SKM-1 treated with dmso at 0.1 percent for 144 hours (cell line): Measurements from ENCODE around the gene DOCK2.
"Not testable (repeated sequence)": the region's sequence is repeated elsewhere in the genome, so short reads cannot be mapped to it uniquely, and the experiment has no call there.

Source experiments
- DNase-seq: peaks from one replicate; lab custom pipeline; 2025; ENCODE audit not compliant: unreplicated experiment; lab: John Stamatoyannopoulos, UW

The DOCK2 gene

GRCh38 chr5:169636477-169637084 is 494 bp upstream of the DOCK2 start:
- no peak for DNase-seq

DNA sequence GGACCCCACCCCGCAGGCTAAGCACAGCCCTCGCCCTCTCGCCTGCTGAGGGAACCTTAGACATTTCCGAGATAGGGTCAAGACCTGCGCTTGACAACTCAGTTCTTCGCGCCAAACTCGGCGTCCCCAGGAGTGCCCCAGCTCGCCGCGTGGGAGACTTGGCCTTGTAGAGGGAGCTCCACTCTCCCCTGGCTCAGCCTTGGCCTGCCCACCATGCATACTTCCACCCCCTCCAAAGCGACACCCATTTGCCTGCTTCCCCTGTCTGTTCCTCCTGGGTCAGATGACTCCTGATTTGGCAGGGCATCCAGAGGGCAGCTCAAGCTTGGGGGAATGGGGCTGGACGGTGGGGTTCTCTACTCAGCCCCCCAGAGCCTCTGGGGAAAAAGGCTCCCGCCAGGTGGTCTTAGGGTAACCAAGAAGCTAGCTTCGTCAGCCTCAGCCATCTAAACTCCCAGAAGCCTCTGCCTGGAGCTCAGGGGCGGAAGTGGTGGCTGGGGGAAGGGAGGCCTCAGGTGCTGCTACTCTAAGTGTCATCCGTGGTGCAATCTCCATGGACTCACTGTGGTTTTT is 560 bp downstream of the DOCK2 start:
- DNase-seq = peak; percentile 60

GRCh38 chr5:169641253-169641652 is 4.2 kb downstream of the DOCK2 start:
- DNase-seq = no peak

DNA sequence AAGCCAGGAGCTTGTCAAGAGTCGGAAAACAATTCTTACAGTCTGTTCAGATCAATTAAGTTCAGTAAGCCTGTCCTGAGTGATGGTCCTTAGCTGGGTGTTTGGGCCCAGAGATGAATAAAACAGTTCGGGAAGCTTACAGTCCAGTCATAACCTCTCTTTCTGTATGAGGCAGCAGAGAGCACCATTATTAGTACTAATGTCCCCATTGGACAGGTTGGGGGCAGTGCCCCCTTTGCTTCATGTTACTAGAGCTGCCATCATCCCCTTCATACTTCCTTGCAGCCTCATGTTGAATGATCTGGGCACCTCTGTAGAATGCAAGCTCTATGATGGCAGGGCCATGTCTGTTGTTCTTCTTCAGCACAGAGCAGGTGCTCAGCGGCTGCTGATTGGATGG is 9.8 kb downstream of the DOCK2 start:
- DNase-seq = no peak

DNA sequence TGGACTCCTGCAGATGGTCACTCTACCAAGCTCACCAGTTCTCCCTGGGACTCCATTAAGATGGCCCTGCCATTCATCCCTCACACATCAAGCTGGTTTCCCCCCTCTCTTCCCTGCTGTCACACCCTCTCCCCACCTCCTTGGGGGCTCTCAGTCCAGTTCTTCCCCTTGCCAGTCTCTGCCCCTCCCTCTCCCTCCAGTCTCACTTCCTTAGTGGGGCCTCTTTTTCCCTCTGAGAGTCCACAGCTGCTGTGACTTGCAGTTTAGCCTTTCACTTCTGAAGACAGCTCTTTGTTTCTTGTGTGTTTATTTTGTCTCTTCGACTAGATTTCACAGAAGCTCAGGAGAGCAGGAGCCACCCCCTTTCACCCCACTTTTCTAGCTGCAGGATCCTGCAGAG is 10.5 kb downstream of the DOCK2 start:
- DNase-seq = peak; percentile 11

DNA sequence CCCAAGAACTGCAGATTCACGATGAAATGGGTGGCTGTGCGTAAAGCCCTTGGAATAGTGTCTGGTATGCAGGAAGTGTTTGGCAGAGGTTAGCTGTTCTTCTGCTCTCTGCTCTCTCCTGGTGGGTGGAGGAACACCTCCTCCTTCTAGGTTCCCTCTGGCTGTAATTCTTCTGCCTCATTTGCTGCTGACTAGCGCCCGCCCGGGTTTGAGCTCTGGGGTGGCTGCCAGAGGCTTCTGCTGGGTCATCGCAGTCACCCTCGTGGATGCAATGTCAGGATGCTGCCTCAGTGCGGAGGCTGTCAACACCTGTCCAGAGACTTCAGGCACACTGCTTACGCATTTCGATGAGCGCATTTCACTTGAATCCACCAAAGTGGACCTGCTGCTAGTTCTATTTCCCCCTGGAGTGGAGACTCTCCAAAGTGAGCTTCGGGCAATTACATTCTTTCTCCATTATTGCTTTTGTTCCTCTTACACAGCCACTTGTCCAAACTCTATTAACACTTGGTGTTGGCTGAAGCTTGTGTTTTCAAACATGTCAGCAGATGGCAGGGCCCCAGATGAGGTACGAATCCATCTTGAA is 11.7 kb downstream of the DOCK2 start:
- no peak for DNase-seq

GRCh38 chr5:169649486-169649885 is 12.4 kb downstream of the DOCK2 start:
- DNase-seq = no peak

DNA sequence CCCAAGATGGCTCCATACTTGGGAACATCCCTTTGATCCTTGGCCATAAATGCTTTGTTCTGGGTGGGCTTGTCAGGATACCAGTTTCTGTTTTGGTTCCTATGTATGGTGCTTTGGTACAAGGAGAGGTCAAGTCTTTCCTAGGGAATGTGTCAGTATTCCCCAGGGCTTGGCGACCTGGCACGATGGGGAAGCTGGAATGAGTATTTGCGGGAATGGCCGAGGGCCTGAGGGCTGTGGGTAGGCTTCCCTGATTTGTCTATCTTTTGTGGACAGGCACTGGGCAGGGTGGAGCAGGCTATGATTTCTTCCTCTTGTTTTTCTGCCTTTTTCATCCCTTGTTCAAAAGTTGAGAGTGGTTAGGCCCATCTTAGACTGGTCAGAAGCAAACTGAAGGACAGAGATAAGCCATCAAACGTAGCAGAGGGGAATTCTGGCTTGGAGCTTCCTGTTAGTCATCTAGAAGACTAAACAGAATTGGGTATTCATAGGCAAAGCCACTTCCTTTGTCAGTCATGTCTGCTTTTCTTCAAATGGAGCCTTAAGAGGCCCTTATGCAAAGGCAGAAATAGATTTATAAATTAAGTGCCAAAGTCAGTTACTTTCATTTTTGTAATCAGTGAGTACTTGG is 13.7 kb downstream of the DOCK2 start:
- no peak for DNase-seq

GRCh38 chr5:169651526-169651925 is 14.5 kb downstream of the DOCK2 start:
- no peak for DNase-seq

DNA sequence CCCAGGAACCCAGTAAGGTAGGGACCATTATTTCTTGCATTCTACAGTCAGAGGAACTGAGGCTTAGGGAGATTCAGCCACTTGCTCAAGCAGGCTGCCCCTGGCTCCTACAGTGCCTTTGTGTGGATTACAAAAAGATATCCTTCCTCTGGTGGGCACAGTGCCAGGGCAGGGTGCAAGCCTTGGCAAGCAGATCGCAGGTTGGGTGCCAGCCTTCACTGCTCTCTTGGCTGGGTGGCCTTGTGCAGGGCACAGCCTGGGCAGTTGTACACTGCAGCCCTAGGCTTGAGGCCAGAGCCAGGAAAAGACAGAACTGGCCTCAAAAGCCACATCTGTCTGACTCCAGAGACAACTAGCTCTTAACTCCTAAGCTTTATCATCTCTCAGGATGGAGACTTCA is 15.0 kb downstream of the DOCK2 start:
- no peak for DNase-seq

DNA sequence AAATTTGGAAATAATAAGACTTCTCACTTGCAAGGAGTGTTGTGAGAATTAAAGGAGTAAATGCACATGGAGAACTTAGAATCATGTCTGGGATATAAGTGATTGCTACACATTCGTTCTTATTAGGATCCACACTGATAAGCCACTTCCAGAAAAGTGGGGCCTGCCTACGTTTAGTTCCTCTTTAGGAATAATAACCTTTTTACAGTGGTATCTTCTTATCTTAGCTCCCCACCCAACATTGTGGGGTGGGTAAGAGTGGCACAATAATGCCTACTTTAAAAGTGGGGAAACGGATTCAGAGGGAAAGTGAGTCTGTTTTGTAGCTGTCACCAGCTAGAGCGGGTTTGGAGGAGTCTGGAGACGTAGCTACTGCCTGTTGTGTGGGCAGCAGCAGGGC is 16.0 kb downstream of the DOCK2 start:
- DNase-seq = no peak

GRCh38 chr5:169655353-169655752 is 18.3 kb downstream of the DOCK2 start:
- DNase-seq = no peak

DNA sequence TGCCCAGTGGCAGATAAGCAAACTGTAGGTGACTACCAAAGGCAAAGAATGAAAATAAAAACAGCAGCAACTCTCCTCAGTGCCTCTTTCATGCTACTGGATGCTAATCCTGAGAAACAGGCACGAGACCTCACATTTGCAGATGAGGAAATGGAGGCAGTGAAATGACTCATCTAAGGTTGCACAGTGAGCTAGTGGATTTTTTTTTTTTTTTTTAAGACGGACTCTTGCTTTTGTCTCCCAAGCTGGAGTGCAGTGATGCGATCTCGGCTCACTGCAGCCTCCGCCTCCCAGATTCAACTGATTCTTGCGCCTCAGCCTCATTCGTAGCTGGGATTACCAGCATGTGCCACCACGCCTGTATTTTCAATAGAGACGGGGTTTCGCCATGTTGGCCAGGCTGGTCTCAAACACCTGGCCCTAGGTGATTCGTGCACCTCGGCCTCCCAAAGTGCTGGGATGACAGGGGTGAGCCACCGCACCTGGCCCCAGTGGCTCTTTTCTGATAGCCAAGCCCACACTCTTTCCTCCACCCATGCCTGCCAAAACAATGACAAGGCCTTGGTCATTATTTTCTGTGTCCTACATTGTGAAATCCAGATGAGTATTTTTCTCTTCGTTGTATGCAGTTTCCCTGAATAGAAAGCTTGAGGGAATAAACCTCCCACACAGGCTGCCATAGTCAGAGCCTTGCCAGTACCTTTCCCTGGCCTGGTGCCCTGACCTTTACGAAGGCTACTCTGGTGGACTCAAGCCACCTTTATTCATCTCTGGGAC is 19.2 kb downstream of the DOCK2 start:
- no peak for DNase-seq

DNA sequence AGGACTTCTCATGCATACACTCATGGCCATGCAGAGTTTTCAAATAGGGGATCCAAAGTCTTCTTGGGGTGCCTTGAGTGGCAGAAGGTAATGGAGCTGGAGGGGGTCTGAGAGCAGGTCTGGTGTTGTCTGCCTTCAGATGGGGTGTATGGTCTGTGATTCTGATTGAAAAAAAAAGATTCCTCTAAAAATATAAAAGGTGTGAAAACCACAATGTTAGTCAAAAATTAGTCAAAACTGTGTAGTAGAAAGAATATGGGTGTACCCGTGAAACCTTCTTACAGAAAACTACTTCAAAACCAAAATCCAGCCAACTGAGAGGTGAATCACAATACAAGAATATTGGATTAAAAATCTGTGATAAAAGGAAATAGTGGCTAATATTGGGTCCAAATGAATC is 20.1 kb downstream of the DOCK2 start:
- no peak for DNase-seq

DNA sequence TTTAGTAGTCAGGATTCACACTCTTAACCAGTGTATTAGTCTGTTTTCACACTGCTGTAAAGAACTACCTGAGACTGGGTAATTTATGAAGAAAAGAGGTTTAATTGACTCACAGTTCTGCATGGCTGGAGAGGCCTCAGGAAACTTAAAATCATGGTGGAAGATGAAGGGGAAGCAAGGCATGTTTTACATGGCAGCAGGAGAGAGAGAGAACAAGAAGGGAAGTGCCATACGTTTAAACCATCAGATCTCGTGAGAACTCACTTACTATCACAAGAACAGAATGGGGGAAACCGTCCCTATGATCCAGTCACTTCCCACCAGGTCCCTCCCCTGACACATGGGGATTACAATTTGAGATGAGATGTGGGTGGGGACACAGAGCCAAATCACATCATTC is 25.4 kb downstream of the DOCK2 start:
- not testable (repeated sequence) for DNase-seq

DNA sequence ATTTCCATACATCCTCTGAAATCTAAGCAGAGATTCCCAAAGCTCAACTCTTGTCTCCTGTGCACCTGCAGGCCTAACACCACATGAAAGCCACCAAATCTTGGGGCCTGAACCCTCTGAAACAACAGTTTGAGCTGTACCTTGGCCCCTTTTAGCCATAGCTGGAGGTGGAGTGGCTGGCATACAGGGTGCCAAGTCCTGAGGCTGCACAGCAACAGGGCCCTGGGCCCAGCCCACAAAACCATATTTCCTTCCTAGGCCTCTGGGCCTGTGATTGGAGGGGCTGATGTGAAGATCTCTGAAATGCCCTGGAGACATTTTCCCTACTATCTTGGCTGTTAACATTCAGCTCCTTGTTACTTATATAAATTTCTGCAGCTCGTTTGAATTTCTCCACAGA is 26.5 kb downstream of the DOCK2 start:
- no peak for DNase-seq

DNA sequence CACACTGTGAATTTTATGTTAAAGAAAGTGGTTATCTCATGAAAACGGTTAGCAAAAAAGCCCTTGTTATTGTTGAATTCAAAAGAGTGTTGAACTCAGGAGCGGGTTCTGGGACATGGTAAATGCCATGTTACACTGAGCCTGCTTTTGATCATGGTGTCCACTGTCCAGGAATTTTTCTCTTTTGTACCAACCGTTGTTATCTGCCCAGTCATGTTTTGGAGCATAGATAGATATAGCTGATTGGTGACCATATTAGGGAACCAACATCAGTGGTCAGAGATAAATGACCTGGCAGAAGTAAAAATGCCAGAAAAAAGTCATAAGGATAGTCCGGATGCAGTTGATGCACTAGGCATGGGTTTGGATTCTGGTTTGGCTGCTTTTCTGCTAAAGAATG is 29.3 kb downstream of the DOCK2 start:
- DNase-seq = no peak

- no peak for DNase-seq
Measured at GRCh38 chr5:169667896-169668674, 31.0 kb downstream of the DOCK2 start.

DNA sequence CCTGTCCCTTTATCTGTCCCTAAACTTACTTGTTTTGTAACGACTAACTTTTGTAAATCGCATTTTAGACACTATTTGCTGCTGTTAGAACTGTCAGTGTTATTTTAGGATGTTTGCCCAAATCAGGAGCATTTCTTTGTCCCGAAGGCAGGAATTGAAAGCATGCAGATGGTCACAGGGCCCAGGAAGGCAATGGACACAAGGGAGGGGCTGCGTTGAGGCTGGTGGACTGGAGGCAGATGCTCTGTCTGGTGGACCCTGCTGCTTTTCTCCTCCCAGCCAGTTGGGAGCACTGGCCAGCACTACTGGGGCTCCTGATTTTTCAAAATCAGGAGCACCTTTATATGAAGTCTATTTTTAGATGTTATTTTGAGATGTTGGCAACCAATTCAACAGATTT is 31.7 kb downstream of the DOCK2 start:
- DNase-seq = no peak

- DNase-seq = no peak
Measured at GRCh38 chr5:169670769-169671525, 33.9 kb downstream of the DOCK2 start.
